Activated CD4-positive, alpha-beta T cell treated with anti-CD3 and anti-CD28 coated beads for 24 hours (primary cell): ENCODE results near the gene IRX6.

Source experiments
- DNase-seq, 2 donors: peaks; one replicate each; pipeline ENCODE4 v3.0.0-alpha.2; 2020; ENCODE audit warnings: low read depth in 2 of 2

IRX6 gene

DNA sequence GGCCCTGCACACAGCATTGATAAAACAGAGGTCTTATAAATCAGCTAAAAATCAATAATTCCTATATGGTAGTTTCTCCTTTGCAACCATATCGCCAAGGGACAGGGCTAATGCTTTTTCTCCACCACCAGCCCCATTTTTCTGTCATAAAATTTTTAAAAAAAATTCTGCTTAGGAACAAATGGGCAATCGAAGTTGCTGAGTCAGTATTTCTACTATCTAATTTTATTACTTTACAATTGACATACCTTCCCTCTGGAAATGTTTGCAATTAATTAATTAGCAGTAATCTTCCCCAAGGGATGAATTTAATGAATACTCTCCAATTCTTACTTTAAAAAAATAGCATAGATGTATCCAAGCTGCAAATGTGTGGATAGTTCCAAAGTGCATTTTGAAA, 1.7 kb upstream of the IRX6 start:
- DNase-seq: no peak

DNA sequence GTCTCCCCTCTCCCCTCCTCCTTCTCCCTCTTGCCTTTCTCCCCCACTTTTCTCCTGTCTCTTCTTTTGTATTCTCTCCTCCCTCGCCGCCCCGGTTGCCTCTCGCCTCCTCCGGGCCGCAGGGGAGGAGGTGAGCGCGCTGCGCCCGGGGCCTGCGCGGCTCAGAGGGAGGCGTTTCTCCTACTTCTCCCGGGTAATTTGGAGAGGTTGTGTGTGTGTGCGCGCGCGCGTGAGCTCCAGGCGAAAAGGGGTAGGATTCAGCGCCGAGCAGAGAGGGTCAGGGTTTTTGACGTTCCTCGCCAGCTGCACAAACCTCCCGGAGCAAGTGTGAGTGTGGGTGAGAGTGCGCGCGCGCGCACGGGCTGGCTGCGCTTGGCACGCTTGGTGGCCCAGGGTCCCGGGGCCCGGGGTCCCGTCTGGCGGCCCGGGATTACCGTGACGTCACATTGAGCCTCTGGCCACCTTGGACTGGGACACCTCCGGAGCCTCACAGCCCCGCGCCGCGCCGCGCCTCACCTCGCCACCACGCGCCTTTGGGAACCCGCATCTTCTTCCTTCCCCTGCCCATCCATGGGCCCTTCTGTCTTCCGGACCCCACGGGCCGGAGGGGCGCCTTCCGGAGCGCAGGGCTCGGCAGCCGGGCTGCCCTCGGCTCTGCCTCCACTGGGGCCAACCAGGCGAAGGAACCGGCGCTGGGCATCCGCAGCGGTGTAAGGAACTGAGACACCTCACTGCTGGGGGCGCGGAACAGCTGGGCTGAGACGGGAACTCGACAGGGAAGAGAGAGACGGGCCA, 479 bp downstream of the IRX6 start:
- no peak for DNase-seq

DNA sequence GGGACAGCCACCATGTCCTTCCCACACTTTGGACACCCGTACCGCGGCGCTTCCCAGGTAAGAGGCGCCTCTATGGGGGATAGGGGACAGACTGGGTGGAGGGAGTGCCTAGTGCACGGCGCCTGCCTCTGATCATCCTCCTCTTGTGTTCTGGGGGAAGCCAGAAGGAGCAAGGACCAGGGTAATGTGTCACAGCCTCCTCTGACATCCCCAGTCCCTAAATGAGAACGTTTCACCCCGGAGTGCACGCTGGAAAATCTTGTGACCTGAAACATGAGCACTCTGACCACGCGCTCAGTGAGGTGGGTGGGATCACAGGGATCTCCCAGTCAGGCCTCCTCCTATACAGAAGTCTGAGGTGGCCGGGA, 1.1 kb downstream of the IRX6 start:
- no peak for DNase-seq

DNA sequence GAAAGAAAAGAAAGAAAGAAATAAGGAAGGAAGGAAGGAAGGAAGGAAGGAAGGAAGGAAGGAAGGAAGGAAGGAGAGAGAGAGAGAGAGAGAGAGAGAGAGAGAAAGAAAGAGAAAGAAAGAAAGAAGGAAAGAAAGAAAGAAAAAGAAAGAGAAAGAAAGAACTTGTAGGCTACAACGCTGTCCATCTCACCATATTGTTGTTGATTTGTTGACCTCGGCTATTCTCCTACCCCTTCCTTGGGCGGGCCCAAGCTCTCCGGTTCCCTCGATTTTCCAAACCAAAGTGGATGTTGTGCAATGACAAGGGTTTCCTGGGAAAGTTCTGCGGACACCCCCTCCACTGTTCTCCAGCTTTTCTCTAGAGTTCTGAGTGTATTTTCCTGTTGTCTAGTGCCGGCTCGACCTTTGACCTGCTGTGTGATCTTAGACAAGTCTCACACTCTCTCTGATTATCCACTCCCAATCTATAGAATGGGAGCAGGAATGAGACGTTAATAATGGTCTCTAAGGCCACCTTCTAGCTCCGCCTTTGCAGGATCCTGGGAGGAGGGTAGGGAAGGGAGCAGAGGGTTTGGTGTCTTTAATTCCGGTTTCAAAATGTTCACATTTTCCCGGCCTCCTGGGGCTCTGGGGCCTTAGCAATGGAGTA, 1.6 kb downstream of the IRX6 start:
- DNase-seq: no peak

DNA sequence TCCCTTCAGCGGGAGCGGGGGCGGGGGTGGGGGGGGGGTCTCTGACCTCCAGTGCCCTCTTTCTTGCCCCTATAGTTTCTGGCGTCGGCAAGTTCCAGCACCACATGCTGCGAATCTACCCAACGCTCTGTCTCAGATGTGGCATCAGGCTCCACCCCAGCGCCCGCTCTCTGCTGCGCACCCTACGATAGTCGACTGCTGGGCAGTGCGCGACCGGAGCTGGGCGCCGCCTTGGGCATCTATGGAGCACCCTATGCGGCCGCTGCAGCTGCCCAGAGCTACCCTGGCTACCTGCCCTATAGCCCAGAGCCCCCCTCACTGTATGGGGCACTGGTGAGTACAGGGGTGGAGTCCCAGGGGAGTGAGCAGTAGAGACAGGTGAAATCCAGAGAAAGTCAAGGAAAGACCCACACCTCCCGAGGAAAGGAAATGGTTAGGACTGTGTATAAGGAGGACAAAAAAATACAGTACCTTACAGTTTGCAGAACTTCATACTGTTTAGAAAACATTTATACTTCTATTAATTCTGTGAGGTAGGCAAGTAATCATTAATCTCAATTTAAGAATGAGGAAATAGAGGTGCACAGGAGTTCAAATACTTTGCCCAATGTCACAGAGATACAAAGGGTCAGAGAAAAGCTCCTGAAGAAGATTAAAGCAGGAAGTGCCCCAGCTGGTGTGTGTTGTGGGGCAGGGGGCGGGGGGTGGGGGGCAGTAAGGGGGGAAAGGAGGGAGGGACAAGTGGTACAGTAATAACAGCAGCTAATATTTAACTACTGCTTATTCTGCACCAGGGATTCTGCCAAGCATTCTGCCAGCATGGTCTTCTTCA, 2.5 kb downstream of the IRX6 start:
- DNase-seq: no peak

DNA sequence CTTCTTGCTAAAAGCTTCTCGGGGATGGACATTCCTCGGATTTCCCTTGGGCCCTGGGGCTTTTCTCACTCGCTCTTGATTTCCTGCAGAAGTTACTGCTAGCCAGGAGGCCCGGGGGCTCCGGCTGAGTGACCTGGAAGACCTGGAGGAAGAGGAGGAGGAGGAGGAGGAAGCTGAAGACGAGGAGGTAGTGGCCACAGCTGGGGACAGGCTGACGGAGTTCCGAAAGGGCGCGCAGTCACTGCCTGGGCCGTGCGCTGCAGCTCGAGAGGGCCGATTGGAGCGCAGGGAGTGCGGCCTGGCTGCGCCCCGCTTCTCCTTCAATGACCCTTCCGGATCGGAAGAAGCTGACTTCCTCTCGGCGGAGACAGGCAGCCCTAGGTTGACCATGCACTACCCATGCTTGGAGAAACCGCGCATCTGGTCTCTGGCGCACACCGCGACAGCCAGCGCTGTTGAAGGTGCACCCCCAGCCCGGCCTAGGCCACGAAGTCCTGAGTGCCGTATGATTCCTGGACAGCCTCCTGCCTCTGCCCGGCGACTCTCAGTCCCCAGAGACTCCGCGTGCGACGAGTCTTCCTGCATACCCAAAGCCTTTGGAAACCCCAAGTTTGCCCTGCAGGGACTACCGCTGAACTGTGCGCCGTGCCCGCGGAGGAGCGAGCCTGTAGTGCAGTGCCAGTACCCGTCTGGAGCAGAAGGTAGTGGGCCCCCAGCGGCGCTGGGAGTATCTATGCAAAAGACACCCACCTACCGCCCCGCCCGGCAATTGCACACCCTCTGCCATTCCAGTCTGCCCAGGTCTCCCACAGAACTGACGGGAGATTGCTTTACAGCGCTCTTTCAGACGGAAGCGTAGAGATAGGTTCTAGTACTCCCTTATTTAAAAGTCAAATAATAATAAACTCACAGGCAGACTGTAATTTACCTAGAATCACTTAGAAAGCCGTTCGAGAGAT, 4.9 kb downstream of the IRX6 start:
- DNase-seq: no peak

DNA sequence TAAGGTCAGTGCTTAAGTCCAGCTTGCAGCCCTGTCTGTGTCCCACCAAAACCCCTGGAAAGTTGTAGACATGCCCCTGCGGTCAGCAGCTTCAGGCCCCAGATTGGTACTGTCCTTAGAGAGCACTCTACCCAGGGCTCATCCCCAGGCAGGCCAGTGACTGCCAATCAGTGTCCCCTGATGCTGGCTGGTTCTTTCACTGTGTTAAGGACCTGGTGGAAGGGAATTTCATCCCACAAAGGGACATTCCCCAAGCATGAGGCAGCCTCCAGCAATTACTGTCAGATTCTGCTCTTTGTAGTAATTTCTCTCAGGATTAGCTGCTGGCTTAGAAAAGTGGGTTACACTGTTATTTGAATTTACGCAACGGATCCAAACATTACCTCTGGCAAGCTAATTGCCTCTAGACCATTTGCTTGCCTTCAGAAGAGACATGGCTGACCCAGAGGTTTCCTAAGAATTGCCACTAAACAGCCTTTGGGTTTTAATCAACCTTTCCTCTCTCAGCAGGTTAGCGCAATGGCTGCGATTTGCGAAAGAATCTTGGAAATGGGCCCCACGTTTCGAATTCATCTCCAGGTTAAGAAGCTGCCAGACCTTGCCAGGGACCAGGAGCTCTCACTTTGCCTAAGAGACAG, 5.9 kb downstream of the IRX6 start:
- DNase-seq: no peak

DNA sequence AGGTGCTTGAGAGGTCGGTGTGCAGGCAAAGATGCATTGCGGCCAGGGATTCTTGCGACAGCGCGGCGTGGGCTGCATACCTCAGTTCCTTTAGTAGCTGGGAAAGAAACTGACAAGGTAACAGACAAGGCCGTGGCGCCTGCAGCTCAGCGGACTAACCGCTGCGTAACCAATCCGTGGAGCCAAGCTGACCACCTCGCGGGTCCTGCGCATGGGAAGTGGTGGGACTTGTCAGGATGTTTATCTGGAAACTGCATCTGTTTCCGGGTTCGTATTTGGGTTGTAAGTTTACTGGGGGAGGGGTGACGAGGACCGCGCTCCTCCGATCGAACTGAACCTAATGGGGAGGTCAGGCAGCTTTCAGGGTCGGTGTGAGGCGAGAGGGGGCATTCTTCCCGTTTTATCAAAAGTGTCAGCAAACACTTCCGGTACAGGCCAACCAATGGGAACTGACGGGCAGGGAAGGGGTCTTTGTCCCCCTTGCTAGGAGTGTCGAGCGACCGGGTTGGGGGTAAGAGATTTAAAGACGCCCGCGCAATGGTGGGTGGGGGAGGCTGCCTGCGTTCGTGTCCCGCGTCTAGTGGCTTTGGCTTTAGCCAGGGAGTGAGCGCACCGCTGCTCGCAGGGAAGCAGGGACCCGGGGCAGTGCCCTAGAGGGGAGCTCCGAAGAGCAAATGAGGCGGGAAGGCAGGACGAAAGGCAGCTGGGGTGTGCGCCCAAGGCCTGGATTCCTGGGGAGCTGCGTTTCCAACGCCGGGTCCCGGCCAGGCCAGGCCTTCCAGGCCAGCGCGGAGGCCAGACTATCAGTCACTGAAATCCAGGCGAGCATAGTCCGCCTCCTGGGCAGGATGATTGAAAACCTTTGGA, 7.0 kb downstream of the IRX6 start:
- DNase-seq: no peak

DNA sequence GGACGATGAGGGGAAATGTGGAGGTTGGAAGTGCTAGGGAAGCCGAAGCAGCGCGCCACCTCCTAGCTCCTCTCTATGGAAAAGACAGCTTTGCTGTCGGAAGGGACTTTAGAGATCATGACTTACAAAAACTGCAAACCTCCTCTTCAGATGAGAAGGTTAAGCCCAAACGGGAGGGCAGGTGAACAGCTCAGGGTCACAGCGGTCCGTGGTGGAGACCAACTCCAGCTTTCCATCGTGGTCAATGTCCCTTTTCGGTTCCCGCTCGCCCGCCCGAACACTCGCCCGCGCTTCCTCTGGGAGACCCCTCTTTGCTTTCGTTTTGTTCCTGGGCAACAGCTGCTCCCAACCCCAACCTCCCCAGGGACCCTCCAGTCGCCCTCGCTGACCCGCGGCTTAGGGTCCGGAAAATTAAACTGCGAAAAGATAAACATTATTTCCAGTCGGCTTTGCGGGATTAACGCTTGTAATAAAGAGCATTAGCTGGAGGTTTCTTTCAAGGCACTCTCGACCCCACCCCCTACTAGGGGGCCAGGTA, 7.7 kb downstream of the IRX6 start:
- DNase-seq: no peak

DNA sequence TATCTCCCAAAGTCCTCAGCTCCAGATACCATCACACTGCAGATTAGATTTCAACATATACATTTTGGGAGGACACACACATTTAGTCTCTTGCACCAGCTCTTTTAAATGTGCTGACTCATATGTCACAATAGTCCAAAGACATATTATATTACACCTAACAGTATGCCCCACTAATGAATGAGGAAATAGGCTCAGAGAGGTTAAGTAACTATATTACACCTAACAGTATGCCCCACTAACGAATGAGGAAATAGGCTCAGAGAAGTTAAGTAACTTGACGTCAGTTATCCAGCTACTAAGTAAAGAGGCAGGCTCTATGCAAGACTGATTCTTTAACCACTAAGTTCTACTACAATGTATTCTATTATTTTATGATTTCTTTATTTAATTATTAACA, 9.7 kb downstream of the IRX6 start:
- no peak for DNase-seq

DNA sequence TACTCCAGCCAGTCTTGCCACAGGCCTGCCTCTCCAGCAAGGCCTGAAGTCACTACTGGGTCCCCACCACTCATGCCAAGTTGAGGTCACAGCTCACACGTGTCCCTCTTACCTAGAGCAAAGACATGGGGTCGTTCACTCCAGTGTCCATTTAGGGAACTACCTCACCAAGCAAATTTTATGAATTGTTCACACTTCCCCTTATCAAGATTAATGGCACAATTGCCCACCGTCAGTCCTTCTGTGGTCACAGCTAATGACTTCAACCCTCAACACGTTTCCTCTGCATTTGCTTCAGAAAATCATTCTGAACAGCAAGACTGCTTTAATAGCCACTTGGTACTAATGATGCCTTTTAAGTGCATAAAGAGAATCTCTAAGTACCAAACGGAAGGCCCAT, 14.6 kb downstream of the IRX6 start:
- DNase-seq: no peak

DNA sequence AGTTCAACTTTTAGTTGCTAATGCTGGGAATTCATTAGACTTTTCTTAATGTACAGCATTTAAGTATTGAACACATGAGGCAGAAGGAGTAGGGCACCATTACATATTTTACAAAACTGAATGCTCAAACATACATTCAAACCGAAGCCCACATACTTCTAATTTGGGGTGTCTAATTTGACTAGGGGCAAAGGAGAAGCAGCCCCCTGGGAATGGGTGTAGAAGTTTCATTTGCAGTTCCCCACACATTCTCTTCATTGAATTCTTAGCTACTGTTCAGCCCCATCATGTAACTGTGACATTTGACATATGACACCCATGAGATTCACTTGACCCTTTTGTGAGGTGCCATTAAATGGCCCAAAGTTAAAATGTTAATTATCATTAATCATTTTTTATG, 16.4 kb downstream of the IRX6 start:
- no peak for DNase-seq

DNA sequence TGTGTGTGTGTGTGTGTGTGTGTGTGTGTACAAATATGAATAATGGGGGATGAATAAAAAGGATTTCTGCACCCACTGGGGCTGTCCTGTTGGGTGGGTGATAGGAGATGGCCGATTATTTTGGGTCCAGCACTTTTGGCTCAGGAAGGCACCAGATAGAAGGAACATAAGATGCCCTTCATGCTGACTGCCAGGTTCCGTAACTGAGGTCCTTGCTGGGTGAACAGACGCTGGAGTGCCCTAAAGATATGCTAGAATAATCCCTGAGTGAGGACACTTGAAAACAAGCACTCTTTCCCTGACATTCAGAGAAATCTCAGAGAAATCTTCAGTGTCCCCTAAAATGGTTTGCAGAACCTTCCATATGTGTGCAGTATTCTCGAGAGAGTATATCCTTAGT, 17.7 kb downstream of the IRX6 start:
- DNase-seq: no peak

DNA sequence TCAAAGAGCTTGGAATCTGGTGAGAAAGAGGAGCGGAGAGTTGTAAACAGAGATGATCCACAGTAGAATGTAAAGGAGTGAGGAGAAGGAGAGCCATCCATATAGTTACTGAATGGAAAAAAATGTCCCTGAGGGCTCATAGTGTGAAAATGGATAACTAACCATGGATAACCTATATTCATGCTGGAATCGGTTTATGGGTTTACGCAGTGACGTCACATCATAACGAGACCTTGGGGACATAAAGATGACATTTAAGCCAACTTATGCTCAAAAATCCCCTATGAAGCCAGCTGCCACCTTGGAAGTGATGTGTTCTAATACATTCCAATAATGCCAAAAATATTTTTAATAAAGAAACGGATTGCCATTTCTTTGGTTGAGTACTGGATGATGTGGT, 22.5 kb downstream of the IRX6 start:
- no peak for DNase-seq

DNA sequence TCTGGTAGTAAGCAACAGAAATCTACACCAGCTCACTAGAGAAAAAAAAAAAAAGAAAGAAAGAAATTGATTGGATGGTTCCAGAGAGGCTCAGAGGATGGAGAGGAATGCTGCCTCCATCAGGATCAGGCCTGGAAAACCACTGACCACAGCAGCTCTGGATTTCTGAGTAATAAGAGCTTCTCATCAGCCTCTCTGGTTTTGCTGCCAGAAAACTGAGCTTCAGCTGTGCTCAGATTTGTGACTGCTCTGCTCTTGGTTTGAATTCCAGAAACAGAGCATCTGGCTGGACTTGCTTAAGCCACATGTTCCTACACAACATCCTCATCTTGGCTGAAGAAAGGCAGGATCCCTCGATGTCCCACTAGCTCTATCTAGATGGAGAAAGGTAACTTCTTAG, 25.9 kb downstream of the IRX6 start:
- no peak for DNase-seq

DNA sequence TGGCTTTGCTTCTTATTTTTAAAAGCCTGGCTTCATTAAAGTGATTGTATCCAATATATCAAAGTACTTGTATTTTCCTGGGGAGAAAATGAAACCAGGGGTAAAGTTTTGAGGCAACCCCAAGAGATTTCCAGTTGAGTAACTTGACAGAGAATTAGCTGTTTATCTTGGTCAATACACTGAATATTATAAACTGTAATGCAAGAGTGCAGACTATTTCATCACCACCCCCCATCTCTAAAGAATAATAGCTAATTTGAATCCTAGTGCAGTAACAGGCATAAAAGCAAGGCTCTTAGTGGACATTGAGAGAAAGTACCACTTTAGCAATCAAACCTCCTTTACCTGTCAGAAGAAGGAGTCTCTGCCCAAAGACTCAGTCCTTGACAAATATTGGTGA, 27.0 kb downstream of the IRX6 start:
- no peak for DNase-seq

DNA sequence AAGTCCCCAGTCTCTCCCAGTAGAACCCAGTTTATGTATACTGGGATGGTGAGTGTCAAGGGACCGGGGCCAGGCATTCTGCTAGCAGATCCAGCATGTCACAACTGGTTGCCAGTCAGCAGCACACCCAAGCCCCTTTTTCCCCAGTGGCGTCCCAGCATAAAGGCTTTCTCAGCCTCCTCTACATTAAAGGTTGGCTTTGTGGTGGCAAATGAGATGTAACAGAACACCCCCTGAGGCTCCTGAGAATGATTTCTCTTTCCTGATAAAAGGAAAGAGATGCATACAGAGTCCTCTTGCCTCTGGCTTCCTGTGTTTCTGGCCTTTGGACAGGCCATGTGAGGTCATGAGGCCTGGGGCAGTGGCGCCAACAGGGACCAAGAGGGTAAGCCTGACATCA, 27.9 kb downstream of the IRX6 start:
- no peak for DNase-seq

DNA sequence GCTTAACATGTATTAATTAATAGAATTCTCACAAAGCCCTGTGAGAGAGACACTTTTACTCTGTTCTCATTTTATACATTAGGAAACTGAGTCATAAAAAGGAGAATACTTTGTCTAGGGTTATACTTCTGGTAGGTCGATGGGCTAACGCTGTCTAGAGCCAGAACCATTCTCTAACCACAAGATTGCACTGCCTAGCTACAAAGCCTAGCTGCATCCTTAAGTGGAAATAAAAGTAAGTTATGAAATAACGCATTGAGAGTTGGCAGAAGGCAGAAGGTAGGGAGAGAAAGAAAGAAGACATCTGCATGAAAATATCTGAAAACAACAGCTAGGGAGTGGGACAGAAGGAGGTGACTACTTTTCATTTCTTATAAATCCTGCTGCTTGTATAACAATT, 33.2 kb downstream of the IRX6 start:
- DNase-seq: no peak

DNA sequence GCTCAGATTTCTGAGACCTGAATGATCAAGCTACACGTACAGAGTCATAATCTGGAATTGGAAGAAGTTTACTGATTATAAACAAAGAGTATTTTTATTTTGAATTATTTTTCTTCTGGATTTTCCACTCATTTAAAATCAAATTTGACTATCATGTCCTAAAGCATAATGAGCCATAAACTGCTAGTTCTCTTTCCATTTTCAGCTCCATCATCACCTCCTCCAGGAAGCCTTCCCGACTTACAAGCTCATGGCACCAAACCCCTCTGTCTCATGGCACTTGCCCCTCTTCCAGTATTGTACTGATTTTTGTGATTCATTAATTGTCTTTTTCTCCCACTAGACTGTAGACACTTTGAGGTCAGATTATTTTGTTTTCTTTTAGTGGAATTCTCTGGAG, 35.9 kb downstream of the IRX6 start:
- DNase-seq: no peak

DNA sequence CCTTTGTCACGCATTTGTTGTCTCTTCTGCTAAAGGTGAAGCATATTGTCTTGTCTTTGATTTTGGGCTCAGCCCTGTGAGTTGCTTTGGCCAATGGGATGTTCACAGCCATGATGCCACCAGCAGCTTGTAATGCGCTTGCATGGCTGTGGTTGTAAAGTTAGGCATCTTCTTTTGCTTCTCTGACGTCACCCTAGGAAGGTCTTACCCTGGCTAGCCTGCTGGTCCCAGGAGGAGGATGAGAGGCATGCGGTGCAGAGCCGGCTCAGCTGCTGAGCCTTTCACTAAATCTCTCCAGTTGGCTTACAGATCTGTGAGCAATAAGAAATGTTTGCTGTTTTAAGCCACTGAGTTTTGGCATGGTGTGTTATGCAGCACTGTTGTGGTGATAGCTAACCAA, 40.8 kb downstream of the IRX6 start:
- DNase-seq: no peak
